ENCODE data around the gene RGPD8. TPM values are rescaled to one million over a fixed set of nuclear protein-coding genes. Genes with fewer than 3 reads are reported as not detected.
"Not testable (repeated sequence)": the region's sequence is repeated elsewhere in the genome, so short reads cannot be mapped to it uniquely, and the experiment has no call there.

RGPD8 gene
- total RNA-seq, 2 experiments from 2014 or later = 6.4 to 7.8 TPM

DNA sequence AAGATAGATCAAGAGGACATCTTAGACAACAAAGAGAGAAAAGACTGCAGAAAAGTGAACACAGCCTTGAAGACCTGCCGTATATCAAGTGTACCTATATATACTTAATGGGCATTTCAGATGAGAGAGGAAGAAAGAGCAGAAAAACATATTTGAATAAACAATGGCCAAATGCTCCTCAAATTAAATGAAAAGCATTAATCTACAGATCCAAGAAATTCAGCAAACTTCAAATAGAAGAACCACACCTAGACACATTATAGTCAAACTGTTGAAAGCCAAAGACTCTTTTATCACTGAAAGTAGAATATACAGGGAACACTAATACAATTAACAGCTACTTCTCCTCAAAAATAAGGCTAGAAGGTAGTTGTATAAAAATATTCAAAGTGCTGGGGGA, 29.8 kb upstream of the RGPD8 start:
- DNase-seq (no peak), ATAC-seq (no peak)
- CTCF ChIA-PET = no interaction called here
- Mint-ChIP-seq H3K9me3 (ENCODE audit: insufficient read depth) (no peaks in the 10 kb centered on the region), H3K27ac (no peak overlapping the region), H3K36me3 (ENCODE audit: low read depth) (no peaks in the 10 kb centered on the region), H3K27me3 (ENCODE audit: low read depth) (peaks cover 30% of the 10 kb centered on the region), H3K4me1 (ENCODE audit: low read depth) (no peaks in the 10 kb centered on the region), H3K4me3 (no peak overlapping the region)
- POLR2A ChIA-PET = no interaction called here

DNA sequence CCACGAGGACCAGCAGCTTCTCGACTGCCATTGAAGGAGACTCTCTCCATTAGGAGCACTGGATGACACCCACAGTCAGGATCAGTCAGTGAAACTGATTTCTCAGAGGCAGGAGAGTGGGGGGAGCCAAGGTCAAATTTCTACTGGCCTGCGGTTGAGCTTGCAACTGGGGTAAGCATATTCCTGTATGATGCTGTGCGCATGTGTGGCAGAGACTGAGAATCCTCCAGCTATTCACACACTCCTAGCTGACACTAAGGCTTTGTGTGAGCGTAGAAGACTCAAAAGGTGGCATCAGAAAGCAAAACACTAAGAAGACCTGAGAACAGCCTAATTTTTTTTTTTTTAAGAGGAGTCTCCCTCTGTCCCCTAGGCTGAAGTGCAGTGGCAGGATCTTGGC, 28.7 kb upstream of the RGPD8 start:
- H3K27me3 Mint-ChIP-seq (ENCODE audit: low read depth) = peaks cover 20% of the 10 kb centered on the region
- no peak for DNase-seq
- no peak for ATAC-seq
- H3K36me3 Mint-ChIP-seq (ENCODE audit: low read depth) = no peaks in the 10 kb centered on the region
- no peak overlapping the region for H3K27ac Mint-ChIP-seq
- CTCF ChIA-PET = interaction anchor here (1.0 to 1.7 kb wide), 2 partner anchors 11 to 340 kb away, joined by 3 to 4 read pairs; no protein-coding TSS in a partner anchor
- no peak overlapping the region for H3K4me3 Mint-ChIP-seq
- no peaks in the 10 kb centered on the region for H3K9me3 Mint-ChIP-seq (ENCODE audit: insufficient read depth)
- POLR2A ChIA-PET = interaction anchor here (1.2 kb wide), 1 partner anchor 12 kb away, joined by 3 read pairs; no protein-coding TSS in a partner anchor
- H3K4me1 Mint-ChIP-seq (ENCODE audit: low read depth) = no peaks in the 10 kb centered on the region

DNA sequence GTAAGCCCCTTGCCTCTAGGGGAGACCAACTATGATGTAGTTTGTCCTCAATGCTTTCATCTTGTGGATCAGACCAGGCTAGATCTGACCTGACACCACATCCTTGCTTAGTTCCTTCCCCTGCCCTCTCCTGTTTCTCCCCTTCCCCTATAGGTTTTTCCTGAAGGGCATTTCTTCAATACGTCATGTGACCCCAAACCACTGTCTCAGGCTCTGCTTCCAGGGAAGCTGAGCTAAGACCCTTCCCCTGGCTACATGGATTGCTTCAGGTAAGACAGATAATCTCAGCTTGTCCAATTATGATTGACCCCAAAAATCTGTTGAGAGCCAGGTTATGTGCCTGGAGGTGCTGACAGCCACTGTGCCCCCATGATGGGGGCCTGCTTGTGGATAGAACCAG, 25.9 kb upstream of the RGPD8 start:
- ChIA-PET CTCF (no interaction called here), POLR2A (no interaction called here)
- H3K27me3 Mint-ChIP-seq (ENCODE audit: low read depth) = peaks cover 13% of the 10 kb centered on the region
- DNase-seq = no peak
- no peaks in the 10 kb centered on the region for H3K4me1 Mint-ChIP-seq (ENCODE audit: low read depth)
- H3K27ac Mint-ChIP-seq = no peak overlapping the region
- ATAC-seq = no peak
- H3K9me3 Mint-ChIP-seq (ENCODE audit: insufficient read depth) = no peaks in the 10 kb centered on the region
- no peaks in the 10 kb centered on the region for H3K36me3 Mint-ChIP-seq (ENCODE audit: low read depth)
- H3K4me3 Mint-ChIP-seq = no peak overlapping the region

DNA sequence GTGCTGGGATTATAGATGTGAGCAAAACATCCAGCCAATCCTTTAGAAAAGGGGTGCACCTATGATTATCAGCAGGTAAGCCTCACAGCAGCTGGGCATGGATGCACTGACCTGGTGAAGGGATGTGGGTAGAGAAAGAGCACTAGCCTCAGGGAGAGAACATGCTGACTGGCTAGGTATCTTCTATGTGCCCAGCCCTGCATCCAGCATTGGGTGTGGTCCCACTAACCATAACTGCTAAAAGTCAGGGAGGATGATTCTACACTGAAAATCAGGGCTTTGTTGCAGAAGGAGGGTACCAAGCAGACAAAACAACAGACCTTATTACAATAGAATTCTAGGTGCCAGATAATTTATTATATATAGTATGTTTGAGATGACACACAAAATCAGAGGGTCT, 21.1 kb upstream of the RGPD8 start:
- ChIA-PET POLR2A (no interaction called here), CTCF (no interaction called here)
- no peak for ATAC-seq
- Mint-ChIP-seq H3K9me3 (ENCODE audit: insufficient read depth) (no peaks in the 10 kb centered on the region), H3K27ac (no peak overlapping the region), H3K27me3 (ENCODE audit: low read depth) (no peaks in the 10 kb centered on the region), H3K4me3 (no peak overlapping the region), H3K4me1 (ENCODE audit: low read depth) (no peaks in the 10 kb centered on the region), H3K36me3 (ENCODE audit: low read depth) (no peaks in the 10 kb centered on the region)
- no peak for DNase-seq

DNA sequence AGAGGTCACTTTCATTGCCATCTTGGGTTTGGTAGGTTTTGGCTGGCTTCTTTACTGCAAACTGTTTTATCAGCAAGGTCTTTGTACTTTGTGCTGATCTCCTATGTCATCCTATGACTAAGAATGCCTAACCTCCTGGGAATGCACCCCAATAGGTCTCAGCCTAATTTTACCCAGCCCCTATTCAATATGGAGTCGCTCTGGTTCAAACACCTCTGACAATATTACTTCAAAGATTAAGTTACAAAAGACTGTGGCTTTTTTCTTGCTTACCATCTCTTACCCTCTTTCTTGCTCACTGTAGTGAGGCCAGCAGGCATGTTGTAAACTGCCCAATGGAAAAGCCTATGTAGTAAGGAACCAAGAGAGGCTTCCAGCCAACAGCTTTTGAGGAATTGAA, 17.9 kb upstream of the RGPD8 start:
- no peak overlapping the region for H3K27ac Mint-ChIP-seq
- CTCF ChIA-PET = interaction anchor here (1.3 kb wide), 1 partner anchor 17 kb away, joined by 3 read pairs; no protein-coding TSS in a partner anchor

DNA sequence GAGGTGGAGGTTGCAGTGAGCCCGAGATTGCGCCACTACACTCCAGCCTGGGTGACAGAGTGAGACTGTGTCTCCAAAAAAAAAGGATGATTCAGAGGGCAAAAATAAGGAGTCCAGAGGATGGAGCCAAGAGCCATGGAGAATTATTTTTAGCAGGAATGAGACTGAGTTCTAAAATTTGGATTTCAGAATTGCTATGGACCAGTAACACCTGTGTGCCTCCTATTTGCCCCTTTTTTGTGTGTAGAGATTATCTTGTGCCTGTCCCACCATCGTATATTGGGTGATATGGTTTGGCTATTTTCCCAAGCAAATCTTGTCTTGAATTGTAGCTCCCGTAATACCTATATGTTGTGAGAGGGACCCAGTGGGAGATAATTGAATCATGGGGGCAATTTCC, 16.4 kb upstream of the RGPD8 start:
- CTCF ChIA-PET = no interaction called here
- H3K27me3 Mint-ChIP-seq (ENCODE audit: low read depth) = peaks cover 2% of the 10 kb centered on the region
- DNase-seq = no peak
- POLR2A ChIA-PET = interaction anchor here (1.3 kb wide), 1 partner anchor 12 kb away, joined by 3 read pairs; no protein-coding TSS in a partner anchor
- no peaks in the 10 kb centered on the region for H3K36me3 Mint-ChIP-seq (ENCODE audit: low read depth)
- no peak overlapping the region for H3K4me3 Mint-ChIP-seq
- no peaks in the 10 kb centered on the region for H3K9me3 Mint-ChIP-seq (ENCODE audit: insufficient read depth)
- no peaks in the 10 kb centered on the region for H3K4me1 Mint-ChIP-seq (ENCODE audit: low read depth)
- no peak for ATAC-seq
- no peak overlapping the region for H3K27ac Mint-ChIP-seq

More for the DNA sequence above, 17.9 kb upstream of the RGPD8 start:
- no peaks in the 10 kb centered on the region for H3K27me3 Mint-ChIP-seq (ENCODE audit: low read depth)
- H3K4me1 Mint-ChIP-seq (ENCODE audit: low read depth) = no peaks in the 10 kb centered on the region
- DNase-seq (no peak), ATAC-seq (no peak)
- no peaks in the 10 kb centered on the region for H3K36me3 Mint-ChIP-seq (ENCODE audit: low read depth)
- no peak overlapping the region for H3K4me3 Mint-ChIP-seq
- H3K9me3 Mint-ChIP-seq (ENCODE audit: insufficient read depth) = no peaks in the 10 kb centered on the region
- POLR2A ChIA-PET = no interaction called here

DNA sequence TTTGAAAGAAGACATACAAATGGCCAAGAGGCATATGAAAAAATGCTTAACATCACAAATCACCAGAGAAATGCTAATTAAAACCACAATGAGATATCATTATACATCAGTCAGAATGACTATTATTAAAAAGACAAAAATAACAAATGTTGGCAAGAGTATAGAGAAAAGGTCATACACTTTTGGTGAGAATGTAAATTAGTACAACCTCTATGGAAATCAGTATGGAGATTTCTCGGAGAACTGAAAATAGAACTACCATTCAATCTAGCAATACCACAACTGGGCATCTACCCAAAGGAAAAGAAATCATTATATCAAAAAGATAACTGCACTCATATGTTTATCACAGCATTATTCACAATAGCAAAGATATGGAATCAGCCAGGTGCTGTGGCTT, 10.8 kb upstream of the RGPD8 start:
- H3K27ac Mint-ChIP-seq, CTCF ChIA-PET: not testable (repeated sequence)

DNA sequence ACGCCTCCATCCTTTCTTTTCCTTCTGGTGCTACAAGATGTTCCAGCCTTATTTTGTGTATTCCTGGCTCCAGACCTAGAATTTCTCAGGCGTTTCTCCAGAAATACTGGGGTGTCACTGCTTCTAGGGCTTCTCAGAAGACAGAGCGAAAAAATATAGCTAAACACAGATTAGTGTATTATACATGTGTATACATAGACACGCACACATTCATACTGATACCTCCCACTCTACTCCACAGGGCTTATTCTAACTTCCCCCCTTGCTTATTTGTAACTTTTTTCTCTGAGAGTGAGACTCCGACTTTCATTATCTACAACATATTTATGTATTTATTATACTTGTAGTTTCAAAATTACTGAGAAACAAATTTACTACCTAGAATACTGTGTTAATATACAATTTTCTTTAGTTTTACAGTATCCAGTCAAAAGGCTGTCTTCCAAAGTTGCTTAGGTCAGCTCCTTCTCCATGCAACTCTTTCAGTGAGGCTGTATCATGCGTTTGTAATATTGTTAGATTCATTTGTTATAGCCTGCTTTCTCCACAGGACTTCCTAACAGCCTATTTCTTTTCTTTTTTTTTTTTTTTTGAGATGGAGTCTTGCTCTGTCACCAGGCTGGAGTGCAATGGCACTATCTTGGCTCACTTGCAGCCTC, 5.3 kb upstream of the RGPD8 start:
- DNase-seq; H3K4me3 Mint-ChIP-seq; ATAC-seq; H3K27ac Mint-ChIP-seq; H3K4me1 Mint-ChIP-seq (ENCODE audit: low read depth); H3K36me3 Mint-ChIP-seq (ENCODE audit: low read depth); H3K9me3 Mint-ChIP-seq (ENCODE audit: insufficient read depth); CTCF ChIA-PET: not testable (repeated sequence)
- POLR2A ChIA-PET = interaction anchor here (0.6 kb wide), 1 partner anchor 256 kb away, joined by 3 read pairs; no protein-coding TSS in a partner anchor
- H3K27me3 Mint-ChIP-seq (ENCODE audit: low read depth) = peaks cover 16% of the 10 kb centered on the region

More for the DNA sequence above, 10.8 kb upstream of the RGPD8 start:
- ATAC-seq; H3K4me1 Mint-ChIP-seq (ENCODE audit: low read depth); POLR2A ChIA-PET; H3K4me3 Mint-ChIP-seq; H3K9me3 Mint-ChIP-seq (ENCODE audit: insufficient read depth); H3K36me3 Mint-ChIP-seq (ENCODE audit: low read depth); DNase-seq: not testable (repeated sequence)
- H3K27me3 Mint-ChIP-seq (ENCODE audit: low read depth) = peaks cover 17% of the 10 kb centered on the region

DNA sequence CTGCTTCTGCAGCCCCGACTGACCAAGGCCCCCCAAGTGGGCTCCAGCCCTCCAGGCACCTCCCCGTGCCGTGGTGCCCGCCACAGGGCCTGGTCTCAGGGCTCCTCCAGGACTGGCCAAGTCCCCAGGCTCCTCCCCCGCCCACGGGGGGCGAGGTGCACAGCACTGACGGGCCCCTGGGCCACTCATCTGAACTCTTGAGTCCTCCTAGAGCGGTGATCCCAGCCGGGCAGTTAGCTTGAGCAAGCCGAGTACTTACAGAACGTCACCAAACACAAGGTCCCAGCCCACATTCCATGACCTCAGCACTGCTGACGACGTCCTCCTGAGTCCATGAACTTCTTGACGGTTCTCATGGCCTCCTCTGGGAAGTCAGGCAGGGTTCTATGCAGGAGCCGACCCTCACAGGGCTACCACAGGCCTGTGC, 4.0 kb upstream of the RGPD8 start:
- ATAC-seq; POLR2A ChIA-PET; CTCF ChIA-PET; DNase-seq; H3K4me3 Mint-ChIP-seq; H3K36me3 Mint-ChIP-seq (ENCODE audit: low read depth); H3K27ac Mint-ChIP-seq; H3K9me3 Mint-ChIP-seq (ENCODE audit: insufficient read depth): not testable (repeated sequence)
- Mint-ChIP-seq H3K27me3 (ENCODE audit: low read depth) (peaks cover 13% of the 10 kb centered on the region), H3K4me1 (ENCODE audit: low read depth) (peaks cover 11% of the 10 kb centered on the region)

DNA sequence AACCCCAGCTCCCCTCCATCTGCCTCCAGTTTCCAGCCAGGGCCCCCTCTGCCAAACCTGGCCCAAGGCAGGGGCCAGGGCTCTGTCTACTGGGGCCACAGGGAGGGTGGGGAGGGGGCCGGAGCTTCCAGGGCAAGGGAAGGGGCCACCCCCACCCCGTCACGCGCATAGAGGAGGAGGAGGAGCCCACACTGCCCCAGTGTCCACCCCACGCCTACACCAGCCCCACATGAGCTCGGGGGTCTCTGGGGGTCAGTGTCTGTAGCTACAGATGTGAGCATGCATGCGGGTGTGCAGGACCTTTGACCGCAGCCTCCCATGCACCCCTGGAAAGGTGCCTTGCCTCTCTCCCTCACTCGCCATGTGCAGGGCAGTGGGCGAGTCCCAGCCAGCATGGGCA, 3.5 kb upstream of the RGPD8 start:
- H3K9me3 Mint-ChIP-seq (ENCODE audit: insufficient read depth); CTCF ChIA-PET; POLR2A ChIA-PET; ATAC-seq; H3K4me3 Mint-ChIP-seq; H3K27ac Mint-ChIP-seq; H3K27me3 Mint-ChIP-seq (ENCODE audit: low read depth); H3K36me3 Mint-ChIP-seq (ENCODE audit: low read depth); DNase-seq: not testable (repeated sequence)
- H3K4me1 Mint-ChIP-seq (ENCODE audit: low read depth) = peaks cover 12% of the 10 kb centered on the region

DNA sequence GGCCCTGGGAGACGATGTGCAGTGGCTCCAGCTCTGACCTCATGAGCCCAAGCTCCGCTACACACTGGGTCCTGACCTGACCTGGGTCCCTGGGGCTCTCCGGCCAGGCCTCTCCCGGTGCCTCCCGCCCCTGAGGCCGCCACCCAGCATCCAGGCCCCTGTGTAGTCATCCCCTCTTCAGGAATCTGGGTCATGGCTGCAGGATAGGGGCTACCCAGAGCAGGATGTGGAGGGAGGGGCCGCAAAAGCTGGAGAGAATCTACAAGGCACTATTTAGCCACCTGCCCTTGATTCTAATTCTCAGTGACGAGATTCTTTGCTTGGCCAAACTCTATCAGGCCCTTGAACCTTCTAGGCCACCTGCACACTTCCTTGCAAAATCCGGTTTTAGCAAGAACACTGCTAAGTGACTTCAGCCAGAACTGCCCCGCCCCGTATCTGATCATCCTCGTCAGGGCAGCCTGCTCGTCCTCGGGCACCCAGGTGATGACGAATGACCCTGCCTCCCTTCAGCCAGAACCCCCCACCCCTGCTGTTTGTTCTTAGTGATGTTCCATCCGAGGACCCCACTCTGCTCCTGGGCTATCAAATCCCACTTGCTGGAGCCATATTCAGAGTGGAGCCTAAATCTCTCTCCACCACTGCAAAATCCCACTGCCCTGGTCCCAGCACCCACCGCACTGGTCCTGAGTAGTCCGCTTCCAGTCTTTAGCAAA, 2.4 kb upstream of the RGPD8 start:
- DNase-seq; H3K36me3 Mint-ChIP-seq (ENCODE audit: low read depth); H3K9me3 Mint-ChIP-seq (ENCODE audit: insufficient read depth); POLR2A ChIA-PET; H3K27ac Mint-ChIP-seq; ATAC-seq; H3K4me3 Mint-ChIP-seq; H3K27me3 Mint-ChIP-seq (ENCODE audit: low read depth); CTCF ChIA-PET: not testable (repeated sequence)
- H3K4me1 Mint-ChIP-seq (ENCODE audit: low read depth) = peaks cover 15% of the 10 kb centered on the region

DNA sequence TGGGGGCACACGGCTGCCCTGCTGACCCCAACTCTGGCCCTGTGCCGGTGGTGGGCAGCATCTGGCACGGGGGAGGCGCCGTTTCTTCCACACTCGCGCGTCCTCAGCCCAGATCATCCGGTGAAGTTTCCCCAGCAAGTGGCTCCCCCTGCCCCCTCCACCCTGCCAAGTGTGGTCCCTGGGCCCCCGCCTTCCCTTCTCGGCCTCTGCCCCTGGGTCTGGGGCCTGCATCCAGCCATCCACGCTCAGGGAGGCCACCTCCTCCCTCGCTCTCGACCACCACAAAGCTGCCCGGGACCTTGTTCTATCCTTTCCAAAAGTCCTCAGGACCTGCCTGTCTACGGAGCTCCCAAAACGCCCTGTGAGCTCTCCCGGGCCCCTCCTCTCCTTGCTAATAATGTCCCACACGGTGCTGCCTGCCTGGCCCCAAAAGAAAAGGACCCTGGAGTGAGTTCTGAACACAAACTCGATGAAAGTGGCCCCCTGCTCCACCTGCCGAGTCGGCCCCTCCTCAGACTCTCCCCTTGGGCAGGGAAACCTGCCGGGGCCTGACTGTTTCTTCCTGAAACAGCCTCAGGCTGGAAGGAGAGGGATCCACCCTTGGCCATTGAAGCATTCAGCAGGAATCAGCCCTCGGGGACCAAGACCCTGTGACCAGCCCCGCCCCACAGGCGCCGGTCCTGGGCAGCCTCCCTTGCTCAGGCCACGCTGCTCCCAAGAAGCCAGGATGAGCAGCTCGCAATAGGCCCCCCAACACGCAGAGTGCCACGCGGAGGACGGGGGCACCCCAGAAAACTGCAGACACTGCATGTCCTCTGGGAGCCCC, 1.7 kb upstream of the RGPD8 start:
- H3K27me3 Mint-ChIP-seq (ENCODE audit: low read depth); ATAC-seq; DNase-seq; H3K4me3 Mint-ChIP-seq; H3K9me3 Mint-ChIP-seq (ENCODE audit: insufficient read depth); H3K36me3 Mint-ChIP-seq (ENCODE audit: low read depth); H3K27ac Mint-ChIP-seq; POLR2A ChIA-PET: not testable (repeated sequence)
- peaks cover 17% of the 10 kb centered on the region for H3K4me1 Mint-ChIP-seq (ENCODE audit: low read depth)
- CTCF ChIA-PET = interaction anchor here (1.0 kb wide), 1 partner anchor 314 kb away, joined by 3 read pairs; no protein-coding TSS in a partner anchor
